ENCODE results near the gene MYMX. TPM values are rescaled to one million over a fixed set of nuclear protein-coding genes. Genes with fewer than 3 reads are reported as not detected.

Gene MYMX
- total and polyA plus RNA-seq, 2 of the 4 experiments (the other 2 are of a cell fraction): not detected

- ATAC-seq (ENCODE audit: low read depth) (no peak), DNase-seq (no peak)
- no peak overlapping the region for H3K4ac ChIP-seq (ENCODE audit: low read depth, low read length)
- dilution Hi-C loops (cut with HindIII; ENCODE audit: low sequenced_read_pairs, unreplicated experiment): no loop called here
- peaks cover 16% of the 10 kb centered on the region for H3K4me1 ChIP-seq (ENCODE audit: control insufficient read depth, insufficient read depth, low read length)
- no TSS peak for BruUV-seq (replicated peaks)
- no peak overlapping the region for H3K14ac ChIP-seq (replicated peaks; ENCODE audit: low read depth, low read length)
- intact Hi-C loops (cut with micrococcal nuclease): no loop called here
- H4K5ac ChIP-seq (ENCODE audit: low read depth, low read length): no peak overlapping the region
- in situ Hi-C loops (cut with MboI; ENCODE audit: low sequenced_read_pairs): no loop called here
- no peak overlapping the region for H3K4me3 ChIP-seq (ENCODE audit: insufficient read depth, low read depth, low read length)
- H3K56ac ChIP-seq (ENCODE audit: extremely low read depth, insufficient read depth, low read length): no peak overlapping the region
- H3K4me2 ChIP-seq (ENCODE audit: low read depth, low read length): no peak overlapping the region
- no peak overlapping the region for H2BK5ac ChIP-seq (ENCODE audit: low read depth, low read length, poor library complexity, severe bottlenecking)
- H2AFZ ChIP-seq (replicated peaks; ENCODE audit: low read length, poor library complexity): no peak overlapping the region
- no peaks in the 10 kb centered on the region for H3K27me3 ChIP-seq (ENCODE audit: control insufficient read depth, insufficient read depth, low read length)
- no peaks in the 10 kb centered on the region for H3K36me3 ChIP-seq (ENCODE audit: control insufficient read depth, insufficient read depth, low read length)
- WGBS, 2 experiments (ENCODE audit: extremely low coverage in 2 of 2, insufficient read length in 1 of 2): 100% methylated on average over 2 of the region's 8 CpGs; no CpG with 5 or more reads in 1 of the 2 experiments
- H3K9me1 ChIP-seq (ENCODE audit: insufficient read depth, low read length): no peaks in the 10 kb centered on the region; the same call in 1 of the 2 replicates
- H3K9me3 ChIP-seq (ENCODE audit: control insufficient read depth, insufficient read depth, low read length): no peaks in the 10 kb centered on the region
- peak overlapping the region; percentile 23 for H2AK9ac ChIP-seq (replicated peaks; ENCODE audit: low read depth, low read length, poor library complexity)
- no peak overlapping the region for H4K8ac ChIP-seq (ENCODE audit: low read depth in 2 of 2, low read length in 2 of 2)
- H2BK120ac ChIP-seq (ENCODE audit: low read depth, low read length): no peak overlapping the region
- no peak overlapping the region for H2BK15ac ChIP-seq (ENCODE audit: low read depth, low read length)
- H2AK5ac ChIP-seq (ENCODE audit: low read depth, low read length): no peak overlapping the region
- CTCF ChIA-PET: no interaction called here
- POLR2A ChIA-PET (ENCODE audit: unreplicated experiment): no interaction called here
- H2BK20ac ChIP-seq (ENCODE audit: low read depth, low read length): no peak overlapping the region
- TF ChIP-seq NFE2L2 (IDR thresholded peaks at IDR 0.05; ENCODE audit: low read depth, low read length): no peak
- TF ChIP-seq CTCF (conservative IDR thresholded peaks at IDR 0.05; ENCODE audit: low read depth, low read length): no peak
- TF ChIP-seq SMC3 (IDR thresholded peaks at IDR 0.05; ENCODE audit: low read depth, low read length): no peak
- no peak for TF ChIP-seq ELK1 (IDR thresholded peaks at IDR 0.05; ENCODE audit: borderline replicate concordance, low read depth, low read length)
- peaks cover 0 to 8% of the 10 kb centered on the region in 2 experiments; a peak in 1 of 4 replicates for H3K79me1 ChIP-seq (ENCODE audit: low read depth in 1 of 2, low read length in 2 of 2)
- no peak overlapping the region for H4K91ac ChIP-seq (ENCODE audit: insufficient read depth, low read depth, low read length)
- no peak overlapping the region for H3K23ac ChIP-seq (ENCODE audit: low read depth, low read length)
- no peak overlapping the region for H3K27ac ChIP-seq (ENCODE audit: insufficient read depth, low read length)
- no peak overlapping the region for H3K18ac ChIP-seq (ENCODE audit: low read depth, low read length)
- no peak overlapping the region for H3K9ac ChIP-seq (ENCODE audit: low read depth, low read length)
- no peaks in the 10 kb centered on the region for H4K20me1 ChIP-seq (ENCODE audit: insufficient read depth, low read length)
Observed at GRCh38 chr6:44225579-44226325, 9.0 kb downstream of the MYMX start.

Data from IMR-90 (cell line).